HG03135 (cell line): Measurements from ENCODE around the gene GAREM1.
"Not testable (repeated sequence)": the region's sequence is repeated elsewhere in the genome, so short reads cannot be mapped to it uniquely, and the experiment has no call there.

Experiments used
- ATAC-seq: cut with Tn5 transposase; IDR thresholded peaks from one replicate; pipeline ENCODE4 v1.9.1; 2021; ENCODE audit warnings: mild to moderate bottlenecking, moderate library complexity; ENCODE audit not compliant: unreplicated experiment

The GAREM1 gene

GRCh38 chr18:32372381-32373061 is 98.2 kb downstream of the GAREM1 start:
- ATAC-seq = no peak

GRCh38 chr18:32372047-32372380 is 98.7 kb downstream of the GAREM1 start:
- ATAC-seq = no peak

GRCh38 chr18:32371384-32371783 is 99.3 kb downstream of the GAREM1 start:
- no peak for ATAC-seq

- ATAC-seq = no peak
Measured at GRCh38 chr18:32368991-32369390, 101.7 kb downstream of the GAREM1 start.

GRCh38 chr18:32368170-32368569 is 102.5 kb downstream of the GAREM1 start:
- ATAC-seq = no peak

GRCh38 chr18:32366586-32367538 is 103.8 kb downstream of the GAREM1 start:
- ATAC-seq = no peak

GRCh38 chr18:32362484-32362883 is 108.2 kb downstream of the GAREM1 start:
- ATAC-seq = no peak

GRCh38 chr18:32360682-32361345 is 109.9 kb downstream of the GAREM1 start:
- ATAC-seq = no peak

GRCh38 chr18:32358529-32358928 is 112.2 kb downstream of the GAREM1 start:
- no peak for ATAC-seq

GRCh38 chr18:32358075-32358474 is 112.6 kb downstream of the GAREM1 start:
- ATAC-seq = no peak

GRCh38 chr18:32355896-32356295 is 114.8 kb downstream of the GAREM1 start:
- ATAC-seq = no peak

- ATAC-seq = no peak
Measured at GRCh38 chr18:32354518-32354917, 116.2 kb downstream of the GAREM1 start.

- no peak for ATAC-seq
Measured at GRCh38 chr18:32353257-32353656, 117.4 kb downstream of the GAREM1 start.

- no peak for ATAC-seq
Measured at GRCh38 chr18:32351032-32351431, 119.7 kb downstream of the GAREM1 start.

- no peak for ATAC-seq
Measured at GRCh38 chr18:32349728-32350395, 120.8 kb downstream of the GAREM1 start.

GRCh38 chr18:32346671-32347070 is 124.0 kb downstream of the GAREM1 start:
- ATAC-seq = no peak

GRCh38 chr18:32343634-32344033 is 127.0 kb downstream of the GAREM1 start:
- ATAC-seq = no peak

GRCh38 chr18:32341112-32341511 is 129.6 kb downstream of the GAREM1 start:
- not testable (repeated sequence) for ATAC-seq

GRCh38 chr18:32339045-32339444 is 131.6 kb downstream of the GAREM1 start:
- ATAC-seq = no peak

- ATAC-seq = no peak
Measured at GRCh38 chr18:32337821-32338220, 132.9 kb downstream of the GAREM1 start.

GRCh38 chr18:32337347-32337746 is 133.3 kb downstream of the GAREM1 start:
- no peak for ATAC-seq
